Airway epithelial cell (primary cell): Measurements from ENCODE around the gene RARRES2. TPM values are rescaled to one million over a fixed set of nuclear protein-coding genes. Genes with fewer than 3 reads are reported as not detected.

ENCODE experiments used
- total RNA-seq: library from RNA; depleted of rRNA; stranded (reverse); fragments of >200 nt; gene quantifications from 2 replicates; pipeline ENCODE4 v1.2.3, GENCODE V29; 2015

Gene RARRES2
- total RNA-seq = not detected in 2 replicates

GRCh38 chr7:150341263-150342120 lies at the start of gene RARRES2:
Gene RARRES2, minus strand, starts transcription at chr7:150341629. Its CDS starts 1,020 bp downstream, at chr7:150340609.

GRCh38 chr7:150378853-150379440 lies 37.5 kb upstream of the RARRES2 start, which contains the start of gene ZNF775:
Gene ZNF775, plus strand, starts transcription at chr7:150379330. Its CDS starts 9,141 bp downstream, at chr7:150388471.

GRCh38 chr7:150368096-150368883 lies 26.9 kb upstream of the RARRES2 start, which contains the start of gene REPIN1:
Gene REPIN1, plus strand, starts transcription at chr7:150368822. Its CDS starts 890 bp downstream, at chr7:150369712.

GRCh38 chr7:150322833-150323681 lies 18.4 kb downstream of the RARRES2 start, which contains the start of the genes ACTR3C and LRRC61:
Gene ACTR3C, minus strand, starts transcription at chr7:150323545. Its CDS starts 28,249 bp downstream, at chr7:150295296.
Gene LRRC61, plus strand, starts transcription at chr7:150323355. Its CDS starts 13,507 bp downstream, at chr7:150336862.

Other genes starting within 250 kb of the RARRES2 start
- gene LRRC61, start 18.3 kb downstream of the RARRES2 start, total RNA-seq = 11.0 and 11.1 TPM in 2 replicates
- gene ACTR3C, start 18.1 kb downstream of the RARRES2 start, total RNA-seq = 0.88 and 1.8 TPM in 2 replicates
- gene REPIN1, start 27.2 kb upstream of the RARRES2 start, total RNA-seq = 65.3 and 70.5 TPM in 2 replicates
- gene ZNF775, start 37.7 kb upstream of the RARRES2 start, total RNA-seq = 3.4 and 5.1 TPM in 2 replicates
- gene GIMAP8, start 109.0 kb upstream of the RARRES2 start, total RNA-seq = 0.07 TPM in 1 of 2 replicates, not detected in the other
- gene GIMAP7, start 173.2 kb upstream of the RARRES2 start, total RNA-seq = not detected in 2 replicates
- not detected in 2 replicates for gene GIMAP4, start 225.8 kb upstream of the RARRES2 start, total RNA-seq